8988T (cell line): Measurements from ENCODE around the gene KRTAP2-2.
"Not testable (repeated sequence)": the region's sequence is repeated elsewhere in the genome, so short reads cannot be mapped to it uniquely, and the experiment has no call there.

ENCODE experiments used
- DNase-seq: peaks from one replicate; pipeline ENCODE4 v3.0.0; 2011

The KRTAP2-2 gene

GRCh38 chr17:41064301-41064700 lies 9.3 kb upstream of the KRTAP2-2 start:
- DNase-seq, result no peak

DNA sequence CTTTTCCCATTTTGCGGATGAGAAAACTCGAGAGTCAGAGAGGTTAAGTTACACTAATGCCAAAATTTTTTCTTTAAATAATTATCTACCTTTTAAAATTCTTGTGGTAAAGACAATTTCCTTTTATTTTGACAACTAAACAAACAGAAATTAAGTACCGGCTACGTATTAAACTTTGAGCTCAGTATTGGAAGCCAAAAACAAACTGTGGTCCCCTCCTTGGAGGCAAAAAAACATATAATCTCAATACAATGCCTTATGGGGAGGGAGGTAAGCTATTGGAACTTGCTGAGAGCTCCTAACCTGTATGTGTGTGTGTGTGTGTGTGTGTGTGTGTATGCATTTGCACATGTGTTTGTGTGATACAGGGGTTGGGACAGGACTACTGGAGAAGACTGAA lies 8.4 kb upstream of the KRTAP2-2 start:
- DNase-seq, result no peak

DNA sequence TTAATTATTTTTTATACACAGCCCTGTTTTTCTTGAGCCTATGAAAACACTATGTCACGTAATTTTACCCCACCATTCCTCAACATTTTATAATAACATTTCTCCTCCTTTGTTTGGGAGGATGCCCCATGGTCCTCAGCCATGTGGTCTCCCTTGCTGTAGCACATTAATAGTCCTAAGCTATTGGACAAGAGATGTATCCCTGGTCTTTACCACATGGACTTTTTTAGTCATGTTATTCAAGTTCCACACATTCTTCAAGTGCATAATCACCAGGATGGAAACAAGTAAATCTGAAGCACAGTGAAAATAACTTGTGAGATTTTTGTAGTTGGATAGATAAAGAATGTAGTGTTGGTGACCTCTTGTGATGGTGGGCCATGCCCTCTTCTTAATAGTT lies 6.9 kb upstream of the KRTAP2-2 start:
- no peak for DNase-seq

DNA sequence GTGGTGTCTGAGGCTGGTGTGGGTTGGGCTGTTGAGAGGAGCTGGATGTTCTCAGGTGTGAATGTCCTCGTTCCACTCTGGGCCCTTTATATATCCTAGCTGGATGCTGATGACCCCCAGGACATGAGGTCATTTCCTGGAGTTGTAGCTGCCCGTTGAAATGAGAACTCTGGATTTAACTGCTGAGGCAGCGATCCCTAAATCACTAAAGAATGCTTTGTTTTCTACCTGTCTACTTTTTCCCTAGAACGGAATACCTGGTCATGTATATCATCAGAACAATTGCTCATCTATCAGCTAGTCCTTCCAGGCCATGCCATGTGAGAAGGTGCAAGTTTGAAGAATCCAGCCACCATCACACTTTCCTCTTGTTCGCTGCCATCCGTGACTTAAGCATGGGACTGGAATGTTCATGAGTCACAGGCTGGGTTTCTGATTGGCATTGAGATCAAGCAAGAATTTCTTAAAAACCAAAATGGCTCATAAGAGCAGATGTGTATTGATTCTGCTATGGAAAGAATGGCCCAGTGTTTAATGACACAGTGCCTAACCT lies 5.1 kb upstream of the KRTAP2-2 start, which contains the start of gene KRTAP2-3:
KRTAP2-3 (minus strand) TSS at position 63 of the 553 bp plus-strand sequence. CDS start 64 bp downstream, outside the sequence.
- no peak for DNase-seq

DNA sequence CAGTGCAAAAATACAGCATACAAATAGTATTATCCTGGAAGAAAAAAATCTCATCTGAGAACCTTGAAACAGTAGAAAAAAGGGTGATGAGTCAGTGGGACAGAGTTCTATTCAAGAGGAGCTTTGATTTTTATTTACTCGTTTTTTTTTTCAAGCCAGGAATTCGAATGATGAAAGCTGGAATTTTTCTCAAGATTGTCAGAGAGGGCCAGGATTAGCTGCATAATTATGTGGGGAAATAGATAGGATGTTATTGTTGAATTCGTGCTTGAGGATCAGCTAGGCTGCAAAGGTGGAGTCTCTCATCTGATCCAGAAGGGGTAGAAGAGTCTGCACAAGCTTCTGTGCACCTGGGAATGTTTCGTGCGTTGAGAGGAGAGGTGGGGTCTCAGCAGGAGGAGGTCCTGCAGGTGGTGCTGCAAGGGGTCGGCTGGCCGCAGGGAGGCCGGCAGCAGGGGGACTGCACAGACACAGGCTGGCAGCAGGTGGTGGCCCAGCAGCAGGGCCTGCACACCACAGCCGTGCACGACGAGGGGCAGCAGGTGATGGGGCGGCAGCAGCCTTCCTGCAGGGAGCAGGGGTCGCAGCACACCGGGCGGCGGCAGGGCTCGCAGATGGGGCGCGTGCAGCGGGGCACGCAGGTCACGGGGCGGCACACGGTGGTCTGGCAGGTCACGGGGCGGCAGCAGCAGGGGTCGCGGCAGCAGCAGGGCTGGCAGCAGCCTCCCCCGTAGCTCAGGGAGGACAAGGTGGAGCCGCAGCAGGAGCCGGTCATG lies 4.4 kb upstream of the KRTAP2-2 start:
- not testable (repeated sequence) for DNase-seq

GRCh38 chr17:41058741-41059140 lies 3.7 kb upstream of the KRTAP2-2 start:
- DNase-seq, result no peak

DNA sequence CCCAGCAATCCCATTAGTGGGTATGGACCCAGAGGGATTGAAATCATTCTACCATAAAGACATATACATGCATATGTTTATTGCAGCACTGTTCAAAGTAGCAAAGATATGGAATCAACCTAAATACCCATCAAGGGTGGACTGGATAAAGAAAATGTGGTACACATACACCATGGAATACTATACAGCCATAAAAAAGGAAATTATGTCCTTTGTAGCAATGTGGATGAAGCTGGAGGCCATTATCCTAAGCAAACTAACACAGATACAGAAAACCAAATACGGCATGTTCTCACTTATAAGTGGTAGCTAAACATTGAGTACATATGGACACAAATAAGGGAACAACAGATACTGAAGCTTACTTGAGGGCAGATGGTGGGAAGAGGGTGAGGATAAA lies 2.5 kb upstream of the KRTAP2-2 start:
- no peak for DNase-seq

- not testable (repeated sequence) for DNase-seq
Observed at GRCh38 chr17:41054556-41054955, 474 bp downstream of the KRTAP2-2 start.

GRCh38 chr17:41054025-41054424 lies 1.0 kb downstream of the KRTAP2-2 start:
- DNase-seq, result no peak

- DNase-seq, result no peak
Observed at GRCh38 chr17:41052566-41052965, 2.5 kb downstream of the KRTAP2-2 start.

DNA sequence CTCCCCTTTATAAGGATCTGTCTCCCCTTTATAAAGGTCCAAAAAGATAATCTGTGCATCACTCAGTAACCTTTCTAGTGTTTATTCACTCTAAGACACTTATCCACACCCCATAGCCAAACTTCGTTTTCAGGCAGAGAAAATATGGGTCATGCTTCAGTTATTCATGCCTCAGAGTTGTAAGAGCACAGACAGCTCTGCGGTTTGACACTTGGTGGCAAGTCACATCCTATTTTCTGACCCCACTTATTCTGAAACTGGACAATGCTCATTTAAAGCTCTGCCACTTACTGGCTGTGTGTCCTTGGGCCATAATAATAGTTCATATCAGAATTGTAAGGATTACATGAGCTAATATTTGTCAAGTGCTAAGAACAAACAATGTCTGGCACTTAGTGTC lies 5.9 kb downstream of the KRTAP2-2 start:
- DNase-seq, result peak; percentile 46

GRCh38 chr17:41048441-41048840 lies 6.6 kb downstream of the KRTAP2-2 start:
- DNase-seq, result peak; percentile 60

- DNase-seq, result not testable (repeated sequence)
Observed at GRCh38 chr17:41046735-41047465, 8.1 kb downstream of the KRTAP2-2 start, which contains the start of gene KRTAP2-1. Gene KRTAP2-1 (minus strand): TSS chr17:41047316. CDS start chr17:41047267, 49 bp downstream.

DNA sequence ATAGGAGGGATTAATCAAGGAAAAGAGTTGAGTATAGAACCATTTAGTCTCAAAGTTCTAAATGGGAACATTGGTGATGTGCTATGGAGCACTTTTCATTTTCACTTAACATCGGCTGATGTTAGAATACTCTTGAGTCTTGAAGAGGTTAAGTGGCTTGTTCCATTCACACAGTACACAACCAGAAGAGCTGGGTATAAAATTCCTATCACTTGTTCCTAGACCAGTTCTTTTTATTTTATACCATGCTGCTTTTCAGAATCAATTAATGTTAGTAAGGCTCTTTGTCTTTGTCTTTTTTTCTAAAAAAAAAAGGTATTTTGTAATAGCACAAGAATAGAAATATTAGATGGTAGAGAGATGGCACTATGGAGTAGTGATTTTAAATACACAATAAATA lies 12.1 kb downstream of the KRTAP2-2 start:
- no peak for DNase-seq

GRCh38 chr17:41040783-41041571 lies 14.1 kb downstream of the KRTAP2-2 start, which contains the start of gene KRTAP1-1:
Gene KRTAP1-1 (minus strand): TSS chr17:41041450. CDS start chr17:41041397, 53 bp downstream.
- DNase-seq, result not testable (repeated sequence)

- DNase-seq, result no peak
Observed at GRCh38 chr17:41037853-41038350, 17.1 kb downstream of the KRTAP2-2 start.

- not testable (repeated sequence) for DNase-seq
Observed at GRCh38 chr17:41034346-41034935, 20.6 kb downstream of the KRTAP2-2 start, which contains the start of gene KRTAP1-3. Gene KRTAP1-3 (minus strand): TSS chr17:41034874. CDS start chr17:41034821, 53 bp downstream.

DNA sequence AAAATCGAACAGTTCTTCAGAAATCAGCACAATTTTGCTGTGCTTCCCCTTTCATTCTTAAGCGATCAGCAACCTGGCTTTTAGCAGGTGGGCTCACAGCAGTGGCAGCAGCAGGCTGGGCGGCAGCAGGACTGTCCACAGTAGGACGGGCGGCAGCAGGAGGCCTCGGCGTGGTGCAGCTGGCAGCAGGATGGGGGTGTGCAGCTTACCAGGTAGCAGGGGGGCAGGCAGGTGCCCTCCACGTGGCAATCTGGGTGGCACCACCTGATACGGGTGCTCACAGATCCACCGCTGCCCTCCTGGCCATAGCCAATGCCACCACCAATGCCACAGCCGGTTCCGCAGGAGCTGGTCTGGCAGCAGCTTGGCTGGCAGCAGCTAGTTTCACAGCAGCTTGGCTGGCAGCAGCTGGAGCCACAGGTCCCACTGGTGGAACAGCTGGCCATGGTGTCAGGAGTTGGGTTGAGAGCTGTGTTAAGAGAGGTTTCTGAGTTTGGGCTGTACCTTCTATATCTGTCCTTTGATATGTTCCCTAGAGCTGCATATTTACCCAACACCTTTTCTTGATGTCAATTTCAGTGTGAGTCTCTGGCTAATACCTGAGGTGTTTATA lies 25.3 kb downstream of the KRTAP2-2 start, which contains the start of gene KRTAP1-4:
KRTAP1-4 (minus strand) TSS at position 563 of the 613 bp plus-strand sequence; CDS start at position 446, 117 bp downstream.
- DNase-seq, result no peak

GRCh38 chr17:41026715-41027471 lies 28.1 kb downstream of the KRTAP2-2 start, which contains the start of gene KRTAP1-5:
Gene KRTAP1-5 (minus strand): TSS chr17:41027208. CDS start chr17:41027155, 53 bp downstream.
- no peak for DNase-seq

GRCh38 chr17:41024697-41025096 lies 30.3 kb downstream of the KRTAP2-2 start:
- no peak for DNase-seq
